Thoracic aorta endothelial cell (primary cell): ENCODE data around the gene ATG14. TPM values are rescaled to one million over a fixed set of nuclear protein-coding genes. Genes with fewer than 3 reads are reported as not detected.

Source experiments
- small RNA-seq: library from RNA; depleted of rRNA; stranded (forward); fragments of <200 nt; gene quantifications from one replicate; pipeline ENCODE3, GENCODE V24; 2012
- total RNA-seq: library from RNA; depleted of rRNA; stranded (reverse); fragments of >200 nt; gene quantifications from 2 replicates; pipeline ENCODE4 v1.2.3, GENCODE V29; 2012

Gene ATG14, protein sequence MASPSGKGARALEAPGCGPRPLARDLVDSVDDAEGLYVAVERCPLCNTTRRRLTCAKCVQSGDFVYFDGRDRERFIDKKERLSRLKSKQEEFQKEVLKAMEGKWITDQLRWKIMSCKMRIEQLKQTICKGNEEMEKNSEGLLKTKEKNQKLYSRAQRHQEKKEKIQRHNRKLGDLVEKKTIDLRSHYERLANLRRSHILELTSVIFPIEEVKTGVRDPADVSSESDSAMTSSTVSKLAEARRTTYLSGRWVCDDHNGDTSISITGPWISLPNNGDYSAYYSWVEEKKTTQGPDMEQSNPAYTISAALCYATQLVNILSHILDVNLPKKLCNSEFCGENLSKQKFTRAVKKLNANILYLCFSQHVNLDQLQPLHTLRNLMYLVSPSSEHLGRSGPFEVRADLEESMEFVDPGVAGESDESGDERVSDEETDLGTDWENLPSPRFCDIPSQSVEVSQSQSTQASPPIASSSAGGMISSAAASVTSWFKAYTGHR
- total RNA-seq, result 15.3 and 15.7 TPM in 2 replicates

DNA sequence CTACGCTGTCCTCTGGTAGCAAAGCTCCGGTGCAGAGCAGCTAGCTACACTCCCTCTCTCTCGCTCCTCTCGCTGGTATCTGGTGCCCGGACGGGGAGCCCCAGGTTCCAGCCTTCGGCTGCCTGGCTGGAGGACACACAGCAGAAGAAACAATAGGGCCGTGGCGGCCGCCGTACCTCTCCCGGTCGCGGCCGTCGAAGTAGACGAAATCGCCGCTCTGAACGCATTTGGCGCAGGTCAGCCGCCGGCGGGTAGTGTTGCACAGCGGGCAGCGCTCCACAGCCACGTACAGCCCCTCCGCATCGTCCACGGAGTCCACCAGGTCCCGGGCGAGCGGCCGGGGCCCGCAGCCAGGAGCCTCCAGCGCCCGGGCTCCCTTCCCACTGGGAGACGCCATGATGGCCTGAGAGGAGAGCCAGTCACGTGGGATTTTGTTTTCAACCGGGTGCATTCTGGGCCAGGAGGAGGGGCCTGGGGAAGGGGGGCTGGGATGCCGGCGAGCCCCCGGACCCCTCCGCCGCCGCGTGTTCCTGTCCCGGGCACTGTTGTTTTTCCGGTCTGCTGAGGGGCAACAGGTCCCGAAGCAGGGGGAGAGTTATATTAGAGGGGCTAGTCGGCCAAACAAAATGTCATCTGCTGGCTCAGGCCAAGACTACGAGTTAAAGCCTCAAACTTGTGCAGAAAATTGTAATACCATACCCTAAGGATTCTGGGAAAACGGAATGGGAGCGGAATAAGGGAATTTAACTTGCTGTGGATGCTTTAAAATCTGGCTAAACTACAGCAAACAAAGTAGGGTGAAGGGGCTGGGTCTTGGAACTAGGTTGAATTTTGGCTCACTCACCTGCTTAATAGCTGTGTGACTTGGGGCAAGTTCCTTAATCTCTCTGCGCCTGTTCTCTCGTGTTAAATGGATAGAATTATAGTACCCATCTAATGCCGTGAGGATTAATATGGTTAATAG is at the start of gene ATG14:
Gene ATG14 (minus strand): TSS at position 405 of the 964 bp plus-strand sequence. CDS start 8 bp downstream, at position 397.

DNA sequence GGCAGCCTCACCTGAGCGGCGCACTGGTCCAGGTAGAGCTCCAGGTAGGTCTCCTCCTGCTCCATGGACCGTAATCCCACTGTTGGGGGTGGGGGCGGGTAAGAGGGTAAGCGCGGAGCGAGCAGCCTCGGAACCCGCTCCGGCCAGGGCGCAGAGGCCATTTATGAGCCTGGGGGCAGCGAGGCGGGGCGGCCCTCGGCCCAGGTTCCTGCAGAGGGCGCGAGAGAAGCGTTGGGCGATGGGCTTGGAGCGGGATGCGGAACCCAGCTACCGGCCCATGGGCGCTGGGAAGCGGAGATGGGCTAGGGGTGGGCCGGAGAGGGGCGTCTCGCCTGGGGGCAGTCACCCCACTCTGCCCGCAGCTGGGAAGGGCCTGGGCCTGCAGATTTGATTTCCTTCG is 28.8 kb upstream of the ATG14 start, which contains the start of gene TBPL2:
Gene TBPL2 (minus strand): TSS at position 232 of the 400 bp plus-strand sequence. CDS start 167 bp downstream, at position 65.

Small RNA genes within 50 kb of the gene (small RNA-seq; reads per million reads assigned to genes)
- gene AL356801.1, result not detected

Other genes with a start within 250 kb of the ATG14 start
- 89.0 and 149 TPM in 2 replicates for gene DLGAP5, start 220.2 kb downstream of the ATG14 start, total RNA-seq
- 20.9 and 26.3 TPM in 2 replicates for gene FBXO34, start 140.4 kb downstream of the ATG14 start, total RNA-seq
- not detected in 2 replicates for gene TBPL2, start 28.8 kb upstream of the ATG14 start, total RNA-seq
- gene KTN1, start 168.4 kb upstream of the ATG14 start, total RNA-seq, result 236 and 238 TPM in 2 replicates